Germinal center (tissue), 1 donor: ENCODE data around the gene AP2B1.
"Not testable (repeated sequence)": the region's sequence is repeated elsewhere in the genome, so short reads cannot be mapped to it uniquely, and the experiment has no call there.

Source experiments
- DNase-seq: peaks from one replicate; pipeline ENCODE4 v3.0.0; 2012; ENCODE audit warnings: mixed read lengths, low spot score

AP2B1 gene

GRCh38 chr17:35577830-35578196 is 9.3 kb upstream of the AP2B1 start:
- DNase-seq, result peak; percentile 11

GRCh38 chr17:35578197-35578928 is 8.8 kb upstream of the AP2B1 start, which contains the start of gene PEX12:
Gene PEX12 (minus strand): TSS chr17:35578571. CDS start chr17:35578021, 550 bp downstream.
- DNase-seq, result peak; percentile 90

DNA sequence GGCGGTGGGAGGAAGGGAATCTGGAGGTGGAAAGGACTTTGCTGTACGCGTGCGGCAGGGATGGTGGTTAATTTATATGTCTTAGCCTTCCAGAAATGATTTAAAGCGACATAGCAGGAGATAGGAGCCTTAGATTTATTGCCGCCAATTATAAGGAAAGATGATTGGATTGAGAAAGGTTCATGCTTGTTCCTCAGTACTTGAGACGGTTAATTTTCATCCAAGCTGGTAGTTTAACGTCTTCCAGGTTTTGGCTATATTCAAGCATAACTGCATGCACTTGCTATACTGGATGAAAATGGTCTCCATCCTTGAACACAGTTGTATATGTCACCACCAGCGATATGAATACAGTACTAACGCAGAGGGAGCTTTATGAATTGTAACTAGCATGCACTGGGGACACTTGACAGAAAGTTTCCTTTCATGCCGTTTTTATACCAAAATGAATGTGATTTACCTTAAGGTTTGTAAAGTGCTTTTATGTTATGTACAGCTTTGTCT is 8.1 kb upstream of the AP2B1 start:
- no peak for DNase-seq

DNA sequence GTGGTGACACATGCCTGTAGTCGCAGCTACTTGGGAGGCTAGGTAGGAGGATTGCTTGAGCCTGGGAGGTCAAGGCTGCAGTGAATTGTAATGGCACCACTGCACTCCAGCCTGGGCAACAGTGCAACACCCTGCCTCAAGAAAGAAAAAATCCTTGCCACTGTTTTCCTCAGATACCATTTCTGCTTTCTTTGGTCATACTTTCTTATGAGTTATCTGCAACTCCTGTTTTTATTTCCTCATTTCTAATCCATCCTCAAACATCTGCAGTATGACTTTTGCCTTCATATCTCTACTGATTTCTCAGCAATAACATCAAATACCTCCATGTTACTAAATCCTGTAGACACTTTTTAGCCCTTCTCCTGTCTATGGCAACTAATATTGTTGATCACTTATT is 3.1 kb upstream of the AP2B1 start:
- no peak for DNase-seq

GRCh38 chr17:35586569-35587073 is 501 bp upstream of the AP2B1 start:
- DNase-seq, result no peak

DNA sequence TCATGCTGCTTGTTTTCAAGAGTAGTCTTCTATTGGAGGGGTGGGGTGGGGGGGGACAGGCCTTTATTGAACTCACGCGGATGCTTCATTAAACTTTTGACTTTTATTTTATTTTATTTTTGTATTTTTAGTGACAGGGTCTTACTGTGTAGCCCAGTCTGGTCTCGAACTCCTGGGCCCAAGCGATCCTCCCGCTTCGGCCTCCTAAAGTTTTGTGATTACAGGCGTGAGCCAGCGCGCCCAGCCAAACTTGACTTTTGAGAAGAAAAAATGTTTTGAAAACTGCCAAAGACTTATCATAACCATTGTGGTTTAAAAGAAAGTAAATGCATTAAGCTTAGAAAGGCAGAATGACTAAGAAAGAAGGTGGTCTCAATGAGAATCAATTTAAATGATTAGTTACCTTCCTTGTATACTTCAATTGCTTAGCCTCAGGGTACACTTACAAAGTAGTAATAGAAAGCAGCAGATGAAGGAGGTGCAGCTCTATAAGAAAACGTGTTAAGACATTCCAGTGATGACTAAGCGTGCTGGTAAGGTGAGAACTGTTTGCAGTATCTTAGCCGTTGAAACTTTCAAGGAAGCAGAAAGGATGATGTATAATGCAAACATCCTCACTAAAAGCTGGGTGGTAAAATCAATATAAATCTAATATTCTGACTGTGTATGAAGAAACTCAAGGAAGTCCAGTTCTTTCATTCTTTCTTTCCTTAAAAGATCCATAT is 1.2 kb downstream of the AP2B1 start:
- DNase-seq, result no peak

- no peak for DNase-seq
Observed at GRCh38 chr17:35596072-35596471, 8.9 kb downstream of the AP2B1 start.

- DNase-seq, result no peak
Observed at GRCh38 chr17:35596530-35597233, 9.6 kb downstream of the AP2B1 start.

DNA sequence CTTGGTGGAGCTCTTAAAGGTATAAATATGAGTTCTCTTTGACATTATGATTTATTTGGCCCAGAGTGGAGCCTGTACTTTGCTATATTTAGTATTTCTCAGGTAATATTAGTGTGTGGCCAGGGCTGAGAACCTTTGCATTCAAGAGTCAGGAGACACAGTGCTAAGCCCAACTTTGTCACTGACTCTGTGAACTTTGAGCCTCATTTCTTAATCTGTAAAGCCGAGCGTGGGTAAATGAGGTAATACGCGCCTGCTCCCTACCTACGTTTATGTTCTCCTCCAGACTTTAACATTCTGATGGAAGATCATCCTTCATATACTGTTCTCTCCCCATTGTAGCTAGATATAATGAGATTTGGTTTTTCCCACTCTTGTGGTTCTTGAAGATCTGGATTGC is 10.5 kb downstream of the AP2B1 start:
- no peak for DNase-seq

GRCh38 chr17:35603674-35604073 is 16.6 kb downstream of the AP2B1 start:
- no peak for DNase-seq

GRCh38 chr17:35605678-35606077 is 18.6 kb downstream of the AP2B1 start:
- DNase-seq, result no peak

GRCh38 chr17:35607239-35607847 is 20.2 kb downstream of the AP2B1 start:
- no peak for DNase-seq

- DNase-seq, result no peak
Observed at GRCh38 chr17:35609831-35610230, 22.7 kb downstream of the AP2B1 start.

GRCh38 chr17:35610746-35611145 is 23.6 kb downstream of the AP2B1 start:
- DNase-seq, result not testable (repeated sequence)

DNA sequence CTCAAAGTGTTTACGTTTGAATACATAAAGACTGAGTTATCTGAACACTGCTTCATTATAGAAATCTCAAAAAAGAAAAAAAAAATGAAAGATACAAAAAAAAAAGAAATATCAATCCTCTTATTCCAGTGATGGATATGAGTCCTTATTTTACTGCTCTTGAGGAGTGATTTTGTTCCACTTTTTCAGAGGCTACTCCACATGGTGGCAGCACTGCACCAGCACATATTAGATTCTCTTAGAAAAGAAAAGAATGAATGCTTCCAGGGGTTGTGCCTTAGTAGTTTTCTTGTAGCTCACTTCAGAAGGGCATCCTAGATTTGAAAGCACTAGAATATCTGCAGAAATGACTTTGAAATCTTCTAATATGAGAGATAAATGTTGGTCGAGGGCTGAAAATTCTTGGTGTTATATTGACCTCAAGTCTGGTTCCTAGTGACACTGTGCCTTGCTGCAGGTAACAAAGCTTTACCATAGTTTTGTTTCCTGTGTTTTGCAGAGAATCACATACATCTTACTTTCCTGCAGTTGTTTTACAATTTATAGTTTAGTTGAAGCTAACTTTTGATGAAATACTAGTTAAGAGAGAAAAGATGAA is 25.9 kb downstream of the AP2B1 start:
- no peak for DNase-seq

DNA sequence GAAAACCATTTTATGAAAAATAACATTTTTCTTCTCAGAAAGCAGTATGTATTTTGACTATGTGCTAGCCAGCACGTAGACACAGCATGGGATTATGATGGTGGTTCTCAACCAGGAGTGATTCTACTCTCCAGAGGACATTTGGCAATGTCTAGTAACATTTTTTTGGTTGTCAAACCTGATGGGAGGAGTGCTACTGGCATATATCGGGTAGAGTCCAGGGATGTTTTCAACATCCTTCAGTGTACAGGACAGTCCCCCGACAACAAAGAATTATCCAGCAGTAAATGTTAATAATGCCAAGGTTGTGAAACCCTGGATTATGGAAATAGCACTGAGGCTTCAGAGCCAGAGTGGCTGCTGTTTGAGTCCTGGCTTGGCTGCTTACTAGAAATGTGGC is 27.7 kb downstream of the AP2B1 start:
- DNase-seq, result no peak

GRCh38 chr17:35616536-35616935 is 29.4 kb downstream of the AP2B1 start:
- DNase-seq, result no peak

DNA sequence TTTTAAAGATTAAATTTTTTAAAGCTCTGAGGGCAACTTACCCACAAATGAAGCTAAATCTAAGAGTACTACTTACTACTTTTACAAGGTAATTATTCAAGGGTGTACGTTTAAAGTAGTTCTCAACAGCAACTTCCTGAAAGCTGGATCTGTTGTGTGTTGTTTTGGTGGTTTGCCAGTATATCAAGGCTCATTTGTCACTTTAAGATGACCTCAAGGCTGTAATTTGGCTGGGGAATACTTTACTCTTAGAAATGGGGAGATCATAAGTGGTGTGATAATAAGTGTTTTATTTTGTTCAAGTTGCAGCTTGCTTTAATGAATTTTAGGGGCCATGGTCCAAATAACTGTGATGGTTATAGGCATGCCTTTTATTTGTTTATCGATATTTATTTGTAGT is 30.4 kb downstream of the AP2B1 start:
- DNase-seq, result no peak

- DNase-seq, result no peak
Observed at GRCh38 chr17:35618628-35619027, 31.5 kb downstream of the AP2B1 start.

GRCh38 chr17:35621768-35622167 is 34.6 kb downstream of the AP2B1 start:
- no peak for DNase-seq

GRCh38 chr17:35627417-35627816 is 40.3 kb downstream of the AP2B1 start:
- no peak for DNase-seq
